Activated CD4-positive, CD25-positive, alpha-beta regulatory T cell (primary cell): Measurements from ENCODE around the gene PDE4D.

Experiments used
- DNase-seq, 4 experiments: peaks; one replicate each; lab custom pipeline; 2025; lab: John Stamatoyannopoulos, UW

Gene PDE4D

DNA sequence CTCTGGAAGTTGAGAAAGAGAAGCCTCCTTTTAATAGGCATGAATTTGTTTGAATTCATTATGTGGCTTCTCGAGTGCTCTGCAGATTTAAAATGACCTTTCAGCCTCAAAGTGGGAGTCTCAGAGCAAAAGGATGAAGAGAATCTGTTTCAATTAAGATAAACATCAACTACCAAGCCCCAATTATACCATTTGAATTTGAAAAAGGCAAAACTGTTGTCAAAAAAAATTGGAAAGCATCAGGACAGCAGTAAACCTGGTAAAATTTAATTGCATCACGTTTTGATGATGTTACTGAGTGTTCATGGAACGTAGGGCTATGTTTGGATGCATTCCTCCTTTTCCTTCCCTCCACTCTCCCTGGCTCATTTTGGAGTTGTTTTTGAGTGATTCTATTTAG, 637.2 kb downstream of the PDE4D start:
- no peak for DNase-seq

DNA sequence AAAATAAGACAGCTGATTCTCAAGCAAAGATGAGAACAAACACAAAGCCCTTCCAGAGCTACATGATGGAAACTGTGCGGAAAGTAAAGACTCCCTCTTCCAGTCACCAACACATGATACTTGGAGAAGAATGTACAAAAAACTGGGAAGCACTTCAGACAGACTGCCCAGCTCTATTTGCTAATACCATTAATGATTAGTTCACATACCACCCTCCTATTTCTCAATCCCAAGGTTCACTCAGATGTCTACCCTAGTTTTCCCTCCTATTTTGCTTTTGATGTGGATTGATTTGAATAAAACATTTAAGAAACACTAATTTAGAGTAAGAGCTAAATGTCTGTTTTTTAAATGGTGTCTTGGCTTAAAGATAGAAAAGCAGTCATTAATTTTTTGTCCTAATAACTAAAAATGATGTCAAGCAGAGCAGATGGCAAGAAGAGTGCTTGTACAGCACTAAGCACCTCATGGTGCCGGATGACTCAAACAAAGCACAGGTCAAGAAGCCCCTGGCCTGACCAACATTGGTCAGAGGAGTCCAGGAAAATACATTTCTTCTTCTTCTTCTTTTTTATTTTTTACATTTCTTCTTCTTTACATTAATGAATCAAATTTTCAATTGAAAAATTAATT, 639.4 kb downstream of the PDE4D start:
- no peak for DNase-seq

GRCh38 chr5:59253625-59254024, 639.9 kb downstream of the PDE4D start:
- no peak for DNase-seq

- DNase-seq: no peak
Observed at GRCh38 chr5:59251627-59252026, 641.9 kb downstream of the PDE4D start.

DNA sequence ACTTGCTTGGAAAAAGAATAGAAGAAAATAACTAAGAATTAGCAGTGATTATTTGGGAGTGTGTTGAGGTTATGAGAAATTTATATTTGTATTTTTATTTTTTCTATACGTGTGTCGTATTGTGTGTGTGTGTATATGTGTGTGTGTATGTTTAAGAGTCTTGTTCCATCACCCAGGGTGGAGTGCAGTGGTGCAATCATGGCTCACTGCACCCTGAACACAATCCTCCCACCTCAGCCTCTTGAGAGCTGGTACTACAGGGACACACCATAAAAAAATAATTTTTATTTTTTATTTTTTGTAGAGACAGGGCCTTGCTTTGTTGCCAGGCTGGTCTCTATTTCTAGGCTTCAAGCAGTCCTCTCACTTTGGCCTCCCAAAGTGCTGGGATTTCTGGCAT, 643.8 kb downstream of the PDE4D start:
- no peak for DNase-seq

DNA sequence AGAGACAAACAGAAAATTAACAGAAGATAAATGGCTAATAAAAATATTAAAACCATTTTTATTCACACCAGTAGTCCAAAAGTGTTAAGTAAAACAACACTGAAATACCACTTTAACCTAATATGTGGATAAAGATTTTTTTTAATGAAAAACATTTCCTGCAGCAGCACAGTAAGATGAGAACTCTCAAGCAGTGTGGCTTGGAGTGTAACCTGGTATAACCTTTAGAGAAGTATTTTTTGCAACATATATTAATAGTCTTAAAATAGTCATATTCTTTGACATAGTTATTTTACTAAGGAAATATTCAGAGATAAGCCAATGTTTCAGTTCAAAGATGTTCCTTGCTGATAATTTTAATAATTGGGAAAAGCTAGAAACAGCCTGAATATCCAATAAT, 644.4 kb downstream of the PDE4D start:
- no peak for DNase-seq

DNA sequence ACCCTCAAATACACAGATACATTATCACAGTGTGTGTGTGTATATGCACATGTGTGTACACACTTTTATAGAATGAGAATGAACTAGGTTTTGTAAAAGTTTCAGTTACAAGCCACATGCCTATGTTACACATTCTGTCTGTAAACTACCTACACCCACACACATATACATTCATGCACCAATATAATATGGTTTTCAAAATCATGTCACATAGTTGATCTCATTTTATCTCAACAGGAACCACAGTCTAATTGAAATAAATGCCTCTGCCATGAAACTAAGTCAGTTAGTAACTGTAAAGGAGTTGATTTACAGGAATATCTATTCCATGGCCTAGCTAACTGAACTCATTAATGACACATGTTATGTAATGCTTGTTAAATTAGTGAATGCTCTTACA, 646.6 kb downstream of the PDE4D start:
- no peak for DNase-seq

- no peak for DNase-seq
Observed at GRCh38 chr5:59246145-59246869, 647.2 kb downstream of the PDE4D start.

DNA sequence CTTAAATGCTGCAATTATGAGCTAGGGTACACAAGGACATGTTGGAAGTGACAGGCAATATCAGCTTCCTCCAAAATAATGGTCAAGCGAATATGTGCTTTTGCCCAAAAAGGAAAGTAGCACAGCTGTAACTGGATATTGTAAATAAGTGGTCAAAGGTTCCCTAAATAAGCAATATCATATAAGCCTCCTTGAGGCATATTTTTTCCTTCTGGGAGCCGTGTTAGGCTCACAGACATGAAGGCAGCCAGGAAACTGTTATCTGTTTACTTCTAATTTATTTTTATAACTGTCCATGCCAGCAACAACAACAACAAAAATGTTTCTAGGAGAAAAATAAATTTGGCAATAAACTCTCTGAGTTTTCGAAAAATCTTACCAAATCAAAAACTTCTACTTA, 648.3 kb downstream of the PDE4D start:
- no peak for DNase-seq

DNA sequence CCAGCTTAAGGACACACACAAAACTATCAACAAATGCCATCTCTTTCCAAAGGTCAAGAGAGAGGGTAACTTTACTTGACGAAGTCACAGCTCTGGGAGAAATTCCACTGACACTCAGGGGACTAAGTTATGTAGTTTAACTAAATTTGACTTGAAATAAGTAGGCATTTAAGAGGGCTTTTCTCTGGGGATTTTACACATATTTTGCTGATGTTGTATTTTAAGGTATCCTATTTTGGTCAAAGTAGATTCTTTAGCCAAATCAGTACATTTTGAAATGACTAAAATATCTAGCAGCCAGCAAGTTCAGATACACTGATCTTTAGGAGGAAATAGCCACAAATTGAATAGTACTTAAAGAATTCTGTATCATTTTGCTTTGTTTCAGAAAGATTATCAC, 652.0 kb downstream of the PDE4D start:
- DNase-seq: no peak

DNA sequence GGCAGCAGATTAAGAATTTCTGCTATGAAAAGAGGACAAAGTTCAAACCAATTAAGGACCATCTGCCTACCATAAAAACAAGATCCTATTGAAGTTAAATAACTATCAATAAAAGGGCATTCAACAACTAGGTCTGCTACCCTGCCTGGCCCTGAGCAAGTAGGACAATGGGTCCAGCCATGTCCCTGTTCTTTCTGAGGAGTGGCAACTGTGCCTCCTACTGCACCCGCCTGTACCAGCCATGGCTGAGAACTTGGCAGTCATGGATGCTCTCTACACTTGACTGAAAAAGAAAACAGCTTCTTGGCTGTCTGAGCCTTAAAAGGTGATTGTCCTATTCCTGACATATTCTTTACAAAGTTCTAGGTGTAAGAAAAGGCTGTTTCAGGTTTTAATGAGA, 652.4 kb downstream of the PDE4D start:
- no peak for DNase-seq

DNA sequence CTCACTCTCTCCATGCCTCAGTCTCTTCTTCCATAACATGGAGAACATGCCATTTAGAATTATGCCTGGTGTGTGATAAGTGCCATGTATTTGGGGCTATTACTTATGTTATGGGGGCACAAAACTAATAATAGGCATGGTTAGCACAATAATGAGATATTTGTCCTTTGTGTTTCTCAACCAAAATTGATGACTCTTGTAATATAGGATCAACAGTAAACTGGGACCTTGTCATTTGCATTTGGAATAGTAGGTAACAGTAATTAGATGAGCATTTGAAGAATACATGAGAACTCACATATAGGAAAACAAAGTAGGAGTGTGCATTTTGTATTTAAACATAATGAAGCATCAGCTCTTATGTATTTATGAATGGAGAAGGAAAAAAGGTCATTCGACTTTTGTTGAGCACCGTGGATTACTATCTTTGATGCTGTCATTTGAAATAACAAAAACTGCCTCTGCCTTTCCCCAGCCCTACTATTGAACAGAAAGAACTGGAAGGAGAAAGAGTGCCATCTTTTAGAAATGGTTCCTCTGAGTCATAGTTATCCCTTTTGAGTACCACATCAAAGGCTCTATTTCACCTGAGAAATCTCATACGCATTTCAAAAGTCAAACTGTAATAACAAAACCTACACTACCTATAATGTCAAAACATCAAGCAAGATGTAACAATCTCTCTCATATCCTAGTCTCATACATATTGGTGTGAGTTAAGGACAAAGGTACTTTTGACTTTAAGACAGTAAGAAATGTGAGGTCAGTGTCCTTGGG, 655.2 kb downstream of the PDE4D start:
- DNase-seq: no peak

- no peak for DNase-seq
Observed at GRCh38 chr5:59236986-59237385, 656.5 kb downstream of the PDE4D start.

DNA sequence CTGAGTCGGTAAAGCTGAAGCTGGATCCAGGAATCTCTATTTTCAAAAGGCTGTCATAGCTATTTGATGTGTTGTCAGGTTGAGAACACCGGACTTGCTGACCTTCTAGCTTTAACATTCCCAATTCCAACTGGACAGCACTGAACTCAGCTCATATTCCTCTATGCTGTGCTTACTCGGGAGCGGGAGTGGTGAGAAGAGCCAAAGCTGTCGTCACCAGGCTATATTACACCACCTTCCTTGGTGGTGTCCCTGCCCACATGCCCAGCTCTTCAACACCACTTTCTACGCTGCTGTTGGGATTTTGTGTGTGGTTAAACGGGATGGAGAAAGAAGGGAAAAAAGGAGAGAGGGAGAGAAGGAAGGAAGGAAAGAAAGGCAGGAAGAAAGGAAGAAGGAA, 657.1 kb downstream of the PDE4D start:
- DNase-seq: no peak

- DNase-seq: no peak
Observed at GRCh38 chr5:59234236-59234635, 659.3 kb downstream of the PDE4D start.

- DNase-seq: no peak
Observed at GRCh38 chr5:59231221-59231931, 662.1 kb downstream of the PDE4D start.

DNA sequence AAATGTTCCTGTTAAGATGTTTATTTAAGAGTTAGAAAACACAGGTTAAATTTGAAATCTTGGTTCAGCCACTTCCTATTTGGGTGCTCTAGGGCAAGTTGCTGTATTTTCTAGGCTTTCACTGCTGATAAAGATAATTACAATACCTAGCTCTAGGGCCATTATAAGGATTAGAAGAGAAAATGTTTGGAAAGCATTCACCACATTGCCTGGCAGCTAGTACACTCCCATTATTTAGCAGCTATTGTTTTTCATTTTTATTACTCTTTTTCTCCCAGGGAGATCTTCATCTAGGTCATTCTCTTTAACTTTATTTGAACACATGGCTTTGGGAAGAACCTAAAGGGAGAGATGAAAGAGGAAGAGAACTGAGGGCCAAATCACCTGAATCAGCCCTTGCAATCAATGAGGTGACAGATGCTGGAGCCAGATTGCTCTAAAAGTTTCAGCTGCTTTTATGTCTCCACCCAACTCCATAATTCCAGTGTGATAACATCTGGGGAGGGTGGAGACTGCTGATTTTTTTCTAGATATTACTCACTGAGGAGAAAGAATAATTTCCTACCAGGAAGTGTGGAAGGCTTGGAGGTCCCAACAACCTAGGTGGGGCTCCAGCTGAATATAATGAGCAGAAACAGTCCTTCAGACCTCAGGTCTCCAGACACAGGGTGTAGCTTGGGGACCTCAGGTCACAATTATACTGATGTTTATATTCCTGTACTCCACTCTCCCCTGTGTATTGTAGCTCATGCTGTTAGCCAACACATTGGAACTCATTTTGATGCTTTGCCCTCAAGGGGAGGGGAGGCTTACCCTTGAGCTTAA, 670.6 kb downstream of the PDE4D start:
- no peak for DNase-seq

GRCh38 chr5:59221769-59222168, 671.8 kb downstream of the PDE4D start:
- DNase-seq: no peak

DNA sequence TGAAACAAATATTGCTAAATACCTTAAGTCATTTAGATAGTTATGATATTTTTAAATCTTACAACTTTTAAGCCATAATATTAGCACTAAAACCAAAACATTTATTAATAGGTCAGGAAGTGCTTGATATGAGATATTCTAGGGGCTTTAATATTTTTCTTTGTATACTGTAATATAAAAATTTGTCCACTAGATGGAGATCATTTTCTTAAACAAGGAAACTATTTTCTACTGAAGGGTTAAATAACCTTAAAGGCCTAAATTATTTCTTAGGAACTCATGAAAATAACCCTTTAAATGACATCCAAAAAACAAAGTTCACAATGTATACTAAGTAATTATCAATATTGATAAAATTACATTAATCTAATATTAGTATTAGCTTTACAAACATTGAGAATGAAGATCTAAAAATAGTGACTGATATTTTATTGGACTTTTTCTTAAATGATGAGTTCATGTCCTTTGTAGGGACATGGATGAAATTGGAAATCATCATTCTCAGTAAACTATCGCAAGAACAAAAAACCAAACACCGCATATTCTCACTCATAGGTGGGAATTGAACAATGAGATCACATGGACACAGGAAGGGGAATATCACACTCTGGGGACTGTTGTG, 675.0 kb downstream of the PDE4D start:
- DNase-seq: no peak

GRCh38 chr5:59216841-59217240, 676.7 kb downstream of the PDE4D start:
- no peak for DNase-seq

DNA sequence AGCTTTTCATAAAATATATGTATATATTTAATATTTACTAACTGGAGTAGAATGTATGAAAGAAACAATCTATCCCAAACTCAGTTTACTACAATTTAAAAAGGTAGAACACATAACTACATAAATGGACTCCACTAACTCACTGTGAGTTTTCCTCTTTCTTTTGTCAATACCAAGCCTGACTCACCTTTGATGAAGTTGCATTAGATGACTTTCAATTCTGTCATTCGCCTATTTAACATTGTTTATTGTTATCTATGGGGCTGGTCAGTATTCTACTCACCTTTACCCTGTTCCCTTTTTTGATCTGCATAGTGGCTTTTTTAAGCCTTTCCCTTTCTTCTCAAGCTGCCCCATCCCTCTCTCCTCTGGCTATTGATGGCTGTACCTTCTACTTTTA, 680.9 kb downstream of the PDE4D start:
- no peak for DNase-seq
